Activated T-helper 1 cell treated with anti-CD3 and anti-CD28 coated beads, Interleukin-2, amount 50 U/mL, for 16 hours (primary cell): Measurements from ENCODE around the gene ZNF506.
"Not testable (repeated sequence)": the region's sequence is repeated elsewhere in the genome, so short reads cannot be mapped to it uniquely, and the experiment has no call there.

Experiments
- DNase-seq, 2 donors: peaks; one replicate each; pipeline ENCODE4 v3.0.0-alpha.2; 2020; ENCODE audit warnings: low read depth in 1 of 2, low spot score in 1 of 2

ZNF506 gene

DNA sequence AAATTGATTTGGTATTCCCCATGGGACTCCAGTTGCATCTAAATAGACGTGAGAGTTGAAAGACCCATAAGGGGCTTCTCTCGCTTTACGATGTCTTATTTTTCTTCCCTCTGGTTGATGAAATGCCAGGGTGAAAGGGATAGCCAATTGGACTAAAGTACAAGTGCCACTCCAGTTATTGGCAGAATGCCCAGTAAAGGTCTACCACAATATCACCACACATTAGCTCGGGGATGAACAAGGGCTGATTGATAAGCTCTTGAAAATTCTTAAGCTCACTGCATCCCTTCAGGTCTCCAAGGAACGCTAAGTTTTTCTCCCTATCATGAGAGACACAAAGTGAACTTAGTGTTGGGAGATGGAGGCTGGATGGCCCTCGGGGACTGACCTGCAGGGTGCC, 39.8 kb downstream of the ZNF506 start:
- not testable (repeated sequence) for DNase-seq

DNA sequence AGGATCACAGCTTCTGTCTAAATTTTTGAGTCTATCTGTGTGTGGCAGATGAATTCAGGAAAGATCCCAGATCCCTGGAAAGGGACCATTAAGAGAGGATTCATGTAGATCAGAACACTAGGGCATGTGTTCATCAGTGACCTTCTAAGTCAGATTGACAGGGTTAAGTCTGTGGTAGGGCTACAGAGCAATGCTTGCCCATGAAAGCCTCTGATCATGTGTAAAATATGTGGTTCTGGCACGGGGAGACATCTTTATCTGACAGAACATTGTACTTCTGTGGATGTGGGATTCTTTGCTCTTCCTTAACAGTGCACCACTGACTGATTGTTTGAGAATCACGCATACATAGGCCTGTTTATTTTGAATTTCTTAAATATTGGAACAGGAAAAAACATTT, 42.9 kb downstream of the ZNF506 start:
- DNase-seq: no peak

DNA sequence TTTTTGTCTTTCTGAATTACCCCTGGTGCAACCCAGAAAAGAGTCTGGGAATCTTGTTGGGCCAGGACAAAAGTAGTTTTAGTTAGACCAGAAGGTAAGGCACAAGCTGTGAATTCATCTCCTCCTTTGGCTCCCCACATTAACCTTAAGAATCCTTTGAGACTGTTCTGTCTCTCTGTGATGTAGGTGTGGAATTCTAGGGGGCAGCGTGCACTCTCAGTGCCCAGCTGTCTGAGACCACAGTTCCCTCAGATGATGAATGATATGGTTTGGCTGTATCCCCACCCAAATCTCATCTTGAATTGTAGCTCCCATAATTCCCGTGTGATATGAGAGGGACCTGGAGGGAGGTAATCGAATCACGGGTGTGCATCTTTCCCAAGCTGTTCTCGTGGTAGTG, 43.9 kb downstream of the ZNF506 start:
- no peak for DNase-seq

DNA sequence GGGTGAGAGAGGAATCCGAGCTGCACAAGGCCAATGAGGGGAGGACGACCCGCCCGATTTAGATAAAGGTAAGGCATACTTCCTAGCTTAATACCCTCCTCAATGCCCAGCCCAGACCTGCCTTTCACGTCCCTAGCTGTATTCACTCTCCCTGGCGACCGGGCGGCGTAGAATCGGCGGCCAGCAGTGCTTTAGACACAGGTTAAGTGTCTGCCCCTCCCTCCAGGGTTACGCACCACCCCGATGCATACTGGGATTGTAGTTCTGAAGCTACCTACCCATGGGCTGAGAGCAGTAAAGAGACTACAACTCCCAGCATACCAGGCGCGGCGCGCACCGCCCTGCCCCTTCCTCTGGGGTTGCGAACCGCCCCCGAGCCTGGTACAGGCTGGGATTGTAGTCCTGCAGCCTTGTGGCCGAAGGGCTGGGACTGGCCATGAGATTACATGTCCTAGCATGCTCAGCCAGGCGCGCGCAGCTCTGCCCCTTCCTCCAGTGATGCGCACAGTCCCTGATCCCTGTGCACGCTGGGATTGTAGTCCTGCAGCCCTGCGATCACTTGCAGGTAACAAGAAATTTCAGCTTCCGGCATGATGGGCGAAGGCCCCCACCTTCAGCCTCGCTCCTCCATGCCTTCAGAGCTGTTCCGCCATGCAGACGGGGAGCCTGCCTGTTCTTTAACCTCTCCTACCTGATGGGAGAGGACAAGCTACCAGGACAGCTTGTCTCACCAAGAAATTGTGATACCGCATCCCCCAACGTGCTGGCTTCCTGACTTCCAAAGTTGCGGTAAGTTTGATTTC, 45.1 kb downstream of the ZNF506 start:
- peak; percentile 80 to 84 for DNase-seq

DNA sequence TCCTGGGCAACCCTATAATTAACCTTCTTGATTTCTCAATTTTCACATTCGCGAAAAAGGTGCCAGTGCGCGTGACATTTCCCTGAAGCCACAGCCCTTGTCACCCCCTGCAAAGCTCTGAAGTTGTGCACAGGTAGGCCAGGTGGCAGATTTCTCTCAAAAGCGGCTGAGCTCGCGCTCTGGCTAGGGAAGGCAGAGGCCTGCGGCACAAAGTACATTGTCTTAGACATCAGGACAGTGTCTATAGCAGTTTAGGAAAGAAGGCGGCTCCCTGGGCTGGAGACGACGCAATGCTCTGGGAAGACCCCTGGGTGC, 45.7 kb downstream of the ZNF506 start:
- DNase-seq: no peak

DNA sequence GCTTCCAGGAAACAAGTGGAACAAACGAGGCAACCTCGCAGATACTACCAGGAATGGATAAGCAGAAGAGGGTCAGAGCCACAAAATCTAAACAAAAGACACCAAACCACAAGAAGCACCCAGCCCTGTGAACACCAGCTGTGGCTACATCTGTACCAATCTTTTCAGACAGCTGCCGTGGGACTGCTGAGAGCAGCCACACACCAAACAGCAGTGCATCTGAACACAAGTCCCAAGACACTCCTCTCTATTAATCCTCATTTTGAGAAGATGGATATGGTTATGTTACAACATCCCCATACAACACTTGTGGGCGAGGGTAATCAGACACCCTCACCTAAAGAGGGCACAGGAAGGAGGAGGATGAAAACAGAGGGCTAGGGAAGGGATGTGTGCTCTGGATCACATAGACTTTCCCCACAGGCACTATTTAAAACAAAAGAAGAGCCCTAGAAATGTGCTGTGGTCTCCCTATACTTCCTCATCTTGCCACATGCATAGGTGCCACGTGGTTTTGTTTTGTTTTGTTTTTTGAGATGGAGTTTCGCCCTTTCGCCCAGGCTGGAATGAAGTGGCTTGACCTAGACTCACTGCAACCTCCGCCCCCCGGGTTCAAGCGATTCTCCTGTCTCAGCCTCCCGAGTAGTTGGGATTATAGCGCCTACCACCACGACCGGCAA, 47.1 kb downstream of the ZNF506 start:
- DNase-seq: no peak

DNA sequence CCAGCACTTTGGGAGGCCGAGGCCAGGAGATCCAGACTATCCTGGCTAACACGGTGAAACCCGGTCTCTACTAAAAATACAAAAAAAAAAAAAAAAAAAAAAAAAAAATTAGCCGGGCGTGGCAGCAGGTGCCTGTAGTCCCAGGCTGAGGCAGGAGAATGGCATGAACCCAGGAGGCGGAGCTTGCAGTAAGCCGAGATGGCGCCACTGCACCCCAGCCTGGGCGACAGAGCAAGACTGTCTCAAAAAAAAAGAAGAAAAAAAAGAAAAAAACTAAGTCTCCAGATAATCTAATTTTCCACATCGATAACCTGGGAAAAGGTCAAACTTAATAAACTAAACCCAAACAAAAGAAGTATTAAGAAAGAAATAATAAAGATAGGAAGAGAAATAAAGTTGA, 49.6 kb downstream of the ZNF506 start:
- not testable (repeated sequence) for DNase-seq

DNA sequence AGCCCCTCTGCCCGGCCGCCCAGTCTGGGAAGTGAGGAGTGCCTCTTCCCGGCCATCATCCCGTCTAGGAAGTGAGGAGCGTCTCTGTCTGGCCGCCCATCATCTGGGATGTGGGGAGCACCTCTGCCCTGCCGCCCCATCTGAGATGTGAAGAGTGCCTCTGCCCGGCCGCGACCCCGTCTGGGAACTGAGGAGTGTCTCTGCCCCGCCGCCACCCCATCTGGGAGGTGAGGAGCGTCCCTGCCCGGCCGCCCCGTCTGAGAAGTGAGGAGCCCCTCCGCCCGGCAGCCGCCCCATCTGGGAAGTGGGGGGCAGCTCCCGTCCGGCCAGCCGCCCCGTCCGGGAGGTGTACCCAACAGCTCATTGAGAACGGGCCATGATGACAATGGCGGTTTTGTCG, 51.6 kb downstream of the ZNF506 start:
- DNase-seq: not testable (repeated sequence)

DNA sequence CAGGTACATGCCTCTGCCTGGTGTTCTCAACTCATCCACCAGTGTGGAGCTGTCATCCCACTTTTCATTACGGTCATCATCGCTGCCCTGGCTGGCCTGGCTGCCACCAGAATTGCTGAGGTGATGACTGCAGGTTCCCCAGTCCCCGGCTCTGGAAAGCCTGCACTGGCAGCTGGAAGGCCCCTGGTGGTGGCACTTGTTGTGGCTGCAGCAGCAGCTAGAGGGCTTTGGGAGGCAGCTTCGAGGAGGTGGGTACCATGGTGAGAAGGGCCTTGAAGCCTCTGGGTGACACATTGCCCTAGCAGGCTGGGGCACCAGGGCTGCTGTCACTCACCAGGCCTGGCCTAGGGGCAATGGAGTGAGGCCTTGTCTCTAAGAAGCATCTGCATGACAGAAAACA, 63.4 kb downstream of the ZNF506 start:
- no peak for DNase-seq

DNA sequence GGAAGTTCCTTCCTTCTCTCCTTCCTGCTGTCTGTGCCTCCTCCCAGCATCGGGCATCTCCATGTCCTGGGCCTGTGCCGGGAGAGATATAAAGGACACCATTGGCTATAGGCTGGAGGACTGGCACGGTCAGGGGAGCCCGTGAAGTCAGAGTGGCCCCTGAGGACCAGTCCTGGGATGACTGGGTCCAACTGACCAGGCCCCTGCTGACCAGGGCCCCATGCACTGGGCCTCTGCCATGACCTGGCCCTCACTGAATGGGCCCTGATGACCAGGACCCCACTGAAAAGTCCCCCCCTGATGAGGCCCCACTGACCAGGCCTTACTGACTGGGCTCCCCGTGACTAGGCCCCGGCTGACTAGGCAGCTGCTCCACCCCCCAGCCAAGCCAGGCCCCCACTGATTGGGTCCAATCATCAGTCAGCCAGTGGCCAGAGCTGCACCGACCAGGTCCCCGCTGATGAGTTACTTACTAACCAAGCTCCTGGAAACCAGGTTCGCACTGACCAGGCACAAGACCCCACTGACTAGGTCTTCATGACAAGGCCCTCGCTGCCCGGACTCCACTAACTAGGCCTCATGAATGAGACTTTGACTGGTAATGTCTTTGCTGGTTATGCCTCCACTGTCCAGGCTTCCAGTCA, 68.7 kb downstream of the ZNF506 start:
- no peak for DNase-seq

DNA sequence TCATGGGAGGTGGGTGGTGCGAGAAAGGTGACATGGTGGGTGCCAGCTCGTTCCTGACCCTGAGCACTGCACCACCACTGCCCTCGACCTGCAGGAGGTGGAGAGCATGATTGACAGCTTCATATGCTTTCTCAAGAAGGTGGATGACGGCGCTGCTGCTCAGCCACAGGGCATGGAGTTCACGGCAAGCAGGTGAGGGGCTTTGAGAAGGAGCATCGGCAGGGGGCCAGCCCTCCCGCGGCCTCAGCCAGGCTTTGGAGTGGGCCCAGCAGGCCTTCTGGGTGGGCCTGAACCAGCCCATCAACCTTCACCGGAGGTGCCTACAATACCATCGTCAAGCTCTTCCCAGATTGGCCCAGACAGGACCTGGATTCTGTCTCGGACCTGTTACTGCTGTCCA, 69.7 kb downstream of the ZNF506 start:
- no peak for DNase-seq

DNA sequence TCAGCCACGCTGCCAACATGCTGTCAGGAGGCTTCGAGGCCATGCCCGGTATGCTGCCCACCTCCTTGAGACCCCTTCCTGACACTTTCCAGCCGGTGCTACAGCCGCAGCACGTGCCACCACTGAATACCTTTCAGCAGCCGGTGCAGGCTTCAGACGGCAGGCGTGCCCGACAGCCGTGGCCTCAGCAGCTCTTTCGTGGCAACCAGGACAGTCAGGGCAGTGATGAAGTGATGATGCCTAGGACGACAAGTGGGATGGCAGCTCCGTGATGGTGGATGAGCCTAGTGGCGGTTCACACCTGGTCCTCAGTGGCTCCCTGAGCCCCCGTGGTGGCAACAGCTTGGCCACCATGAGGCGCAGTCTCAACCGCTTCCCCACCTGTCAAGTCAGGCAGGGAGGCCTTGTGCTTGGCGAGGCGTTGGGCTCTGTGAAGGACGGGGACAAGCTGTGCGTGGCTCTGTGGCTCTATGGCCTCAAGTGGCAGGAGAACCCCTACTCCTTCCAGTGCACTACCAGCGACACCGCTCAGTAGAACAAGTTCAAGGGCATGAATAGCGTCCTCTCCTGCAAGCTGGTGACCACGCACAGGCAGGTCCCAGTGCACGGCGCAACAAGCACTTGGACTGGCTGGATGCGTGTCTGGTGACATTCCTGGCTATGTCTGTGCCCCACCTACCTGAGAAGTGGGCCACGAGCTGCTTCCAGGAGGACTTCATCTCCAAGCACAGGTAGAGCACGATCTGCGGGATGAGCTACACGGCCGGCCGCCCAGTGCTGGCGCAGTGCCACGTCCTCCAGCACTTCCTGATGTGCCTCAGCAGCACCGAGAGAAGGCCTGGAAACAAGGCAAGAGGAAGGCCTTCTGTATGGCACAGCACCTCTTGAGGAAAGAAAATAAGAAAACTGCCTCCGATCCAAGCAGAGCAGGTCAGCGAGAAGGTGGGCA, 70.4 kb downstream of the ZNF506 start:
- DNase-seq: no peak

DNA sequence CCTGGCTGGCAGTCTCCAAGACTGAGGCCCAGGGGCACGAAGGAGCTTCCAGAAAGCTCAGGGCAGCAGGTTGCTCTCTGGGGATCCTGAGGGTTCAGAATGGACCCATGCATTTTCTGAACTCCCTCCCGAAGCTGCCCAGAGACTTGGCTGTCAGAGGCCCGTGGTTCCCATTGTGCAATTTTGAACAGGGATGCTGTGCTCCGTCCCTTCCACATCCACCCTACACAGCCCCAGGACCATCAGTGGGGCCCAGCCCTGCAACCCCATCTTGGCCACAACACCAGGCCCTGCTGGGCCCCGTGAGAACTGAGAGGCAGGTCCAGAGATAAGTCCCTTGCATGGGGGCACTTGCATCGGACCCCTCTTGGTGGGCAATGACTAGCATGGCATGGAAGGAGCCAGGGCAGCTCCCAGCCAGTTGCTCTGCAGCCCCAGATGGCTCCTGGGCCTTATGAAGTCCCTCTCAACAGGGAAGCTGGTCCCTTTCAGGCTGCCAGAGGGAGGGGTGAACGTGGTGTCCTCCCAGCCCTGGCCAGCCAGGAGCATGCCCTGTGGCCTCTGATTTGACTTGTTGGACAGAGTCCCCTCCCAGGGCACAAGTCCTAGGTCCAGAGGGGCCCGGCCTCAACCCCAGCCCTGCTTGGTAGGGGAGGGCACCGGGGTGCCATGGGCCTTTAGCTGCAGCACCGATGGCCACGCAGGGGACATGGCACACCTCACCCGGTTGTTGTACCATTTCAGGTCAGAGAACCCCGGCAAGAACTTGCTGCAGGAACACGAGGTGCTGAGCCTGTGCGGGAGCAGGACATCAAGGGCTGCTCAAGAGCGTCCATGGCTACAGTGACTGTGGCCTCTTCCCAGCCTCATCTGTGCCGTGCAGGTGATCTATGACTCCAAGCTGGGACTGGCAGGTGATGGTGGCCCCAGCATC, 71.4 kb downstream of the ZNF506 start:
- no peak for DNase-seq

DNA sequence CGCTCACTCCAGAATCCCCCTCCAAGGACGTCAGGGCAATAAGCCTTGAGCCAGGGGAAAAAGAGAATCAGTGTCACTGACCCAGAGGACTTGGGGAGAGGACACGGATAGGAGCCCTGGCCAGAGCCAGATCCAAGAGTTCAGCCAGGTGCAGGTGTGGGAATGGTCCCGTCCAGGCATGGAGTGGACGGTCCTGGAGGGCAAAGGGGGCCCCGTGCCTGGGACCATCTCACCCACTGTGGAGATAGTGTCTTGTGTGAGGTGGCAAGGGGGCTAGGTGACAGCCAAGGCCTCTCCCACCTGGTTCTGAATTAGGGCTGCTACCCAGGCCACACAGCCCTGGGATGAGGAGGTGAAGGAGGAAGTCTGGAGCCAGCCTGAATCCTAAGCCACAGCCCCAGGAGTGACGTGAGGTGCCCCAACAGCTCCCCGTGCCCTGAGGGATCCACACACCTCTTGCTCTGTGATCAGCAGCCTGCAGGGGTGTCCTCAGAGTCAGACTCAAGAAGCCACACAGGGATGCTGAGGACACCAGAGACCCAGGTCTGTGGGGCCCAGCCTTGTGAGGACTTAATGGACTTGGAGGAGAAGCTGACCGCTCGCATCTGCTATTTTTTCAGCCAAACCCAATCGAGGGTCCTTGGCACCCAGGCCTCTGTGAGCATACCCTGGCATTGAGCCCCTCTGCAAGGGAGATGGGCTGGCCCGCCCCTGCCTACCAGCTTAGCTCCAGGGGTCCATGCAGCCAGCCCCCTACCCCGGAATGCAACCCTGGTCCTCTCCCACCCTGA, 72.2 kb downstream of the ZNF506 start:
- no peak for DNase-seq

DNA sequence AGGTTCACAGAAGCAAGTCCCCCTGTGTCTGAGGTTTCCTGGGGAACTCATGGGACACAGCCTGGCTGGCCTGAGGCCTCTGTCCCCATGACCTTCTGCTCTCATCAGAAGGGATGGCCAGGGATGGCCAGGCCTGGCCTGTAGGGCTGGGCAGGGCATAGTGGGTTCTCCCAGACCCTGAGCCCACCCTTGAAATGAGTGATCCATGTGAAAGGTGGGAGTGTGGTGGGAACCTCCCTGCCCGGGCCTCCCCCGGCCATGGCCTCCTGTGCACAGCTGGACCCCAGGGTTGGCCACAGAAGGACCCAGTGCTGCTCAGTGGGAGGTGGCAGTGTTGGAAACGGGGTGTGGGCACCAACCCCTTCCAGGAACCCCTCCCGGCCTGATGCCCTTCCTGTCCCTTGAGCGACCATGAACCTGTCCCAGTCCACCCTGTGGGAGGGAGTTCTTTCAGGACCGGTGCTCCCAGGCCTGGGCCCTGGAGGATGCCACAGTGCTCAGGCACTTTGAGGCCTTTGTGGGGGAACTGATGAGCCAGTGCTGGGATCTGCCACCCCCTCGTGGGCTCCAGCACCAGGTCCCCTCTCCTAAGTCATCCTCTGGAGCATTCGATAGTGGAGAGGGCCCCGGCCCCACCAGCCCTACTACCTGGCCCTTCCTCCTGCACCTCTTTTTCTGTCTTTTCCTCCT, 73.2 kb downstream of the ZNF506 start:
- no peak for DNase-seq

DNA sequence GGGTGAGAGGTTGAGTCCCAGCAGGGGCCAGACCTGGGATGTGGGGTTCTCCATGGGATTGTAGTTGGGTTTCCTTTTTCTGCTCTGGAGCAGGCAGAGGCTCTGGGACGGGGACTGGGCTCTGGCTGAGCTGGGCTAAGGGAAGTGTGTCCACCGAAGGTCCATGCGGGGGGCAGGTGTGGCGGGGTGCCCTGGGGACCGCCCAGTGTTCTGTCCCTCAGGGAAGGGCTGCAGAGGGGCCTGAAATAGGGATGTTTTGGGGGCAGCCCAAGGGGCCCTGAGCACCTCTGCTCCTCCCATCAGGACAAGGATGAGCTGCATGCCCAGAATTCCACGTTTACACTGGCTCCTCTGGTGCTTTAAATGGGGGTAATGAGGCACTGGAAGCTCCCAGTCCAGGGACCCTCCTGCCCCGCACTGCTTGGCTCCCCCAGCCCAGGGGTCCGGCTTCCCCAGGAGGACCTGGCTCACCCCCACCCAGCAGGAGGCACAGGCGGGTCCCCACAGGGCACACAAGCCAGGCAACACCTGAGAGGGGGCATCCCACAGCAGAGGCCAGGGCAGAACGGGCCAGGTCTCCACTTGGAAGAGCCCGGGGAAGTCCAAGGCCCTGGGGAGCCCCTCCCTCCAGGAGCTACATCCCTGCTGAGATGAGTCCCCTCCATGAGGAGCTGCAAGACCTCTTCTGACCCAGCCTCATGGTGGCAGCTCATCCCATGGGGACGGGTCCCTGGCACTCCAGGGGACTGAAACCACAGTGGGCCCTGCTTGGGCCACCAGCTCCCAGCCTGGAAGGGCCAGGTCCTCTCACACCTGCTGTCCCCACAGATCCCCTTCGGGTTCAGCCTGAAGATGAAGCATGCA, 74.0 kb downstream of the ZNF506 start:
- no peak for DNase-seq

DNA sequence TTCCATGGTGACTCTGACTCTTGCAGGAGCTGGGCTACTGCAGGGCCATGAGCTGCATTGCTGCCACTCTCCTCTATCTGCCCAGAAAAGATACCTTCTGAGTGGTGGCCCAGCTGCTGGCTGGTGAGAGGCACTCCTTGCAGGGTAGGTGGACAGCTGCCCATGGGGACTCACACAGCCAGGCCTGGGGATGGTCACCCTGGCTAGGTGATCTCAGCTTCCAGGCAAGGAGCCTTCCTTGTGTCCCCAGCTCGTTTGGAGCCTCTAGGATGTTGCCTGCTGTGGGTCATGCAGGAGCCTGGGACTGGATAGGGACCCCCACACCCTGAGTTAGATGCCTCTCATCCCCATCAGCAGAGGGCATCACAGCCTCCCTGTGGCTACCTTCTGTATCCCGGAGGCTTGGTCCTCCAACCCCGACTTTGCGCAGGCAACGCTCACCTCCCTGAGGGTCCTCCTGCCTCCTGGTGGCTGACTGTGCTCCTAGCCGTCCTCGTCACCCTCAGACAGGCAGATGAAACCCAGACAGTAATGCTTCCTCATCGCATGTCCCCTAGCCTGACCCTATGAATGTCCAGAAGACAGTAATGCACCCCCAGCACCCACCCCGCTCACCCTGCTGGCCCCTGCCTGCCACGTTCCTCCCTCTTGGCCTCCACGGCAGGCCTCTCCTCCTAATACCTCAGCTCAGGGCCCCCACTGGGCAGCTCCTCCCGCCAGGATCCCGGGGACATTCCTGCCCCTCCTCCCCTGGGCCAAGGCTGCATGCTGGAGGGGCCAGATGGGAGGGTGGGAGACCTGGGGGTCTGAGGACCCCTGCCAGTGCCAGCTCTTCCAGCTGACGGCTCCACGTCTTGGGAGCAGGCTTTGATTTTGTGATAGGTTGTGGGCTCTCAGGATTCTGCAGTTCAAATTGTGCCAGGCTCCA, 75.0 kb downstream of the ZNF506 start:
- no peak for DNase-seq
